B cell (primary cell): ENCODE data around the gene THBD. TPM values are rescaled to one million over a fixed set of nuclear protein-coding genes. Genes with fewer than 3 reads are reported as not detected.

Experiments
- ATAC-seq: fragments of 200-7000 bp; cut with Tn5 transposase; one replicate; pipeline ENCODE4 v1.10.0; 2021; ENCODE audit warnings: low read depth, mild to moderate bottlenecking, moderate number of reproducible peaks, moderate library complexity
- CTCF ChIA-PET: fragments of 350-600 bp; sonication (Branson Sonifier 250); formaldehyde crosslinking; loops from one replicate; lab custom pipeline; 2021; ENCODE audit warnings: antibody characterized with exemption, inconsistent platforms; lab: Charles Lee
- POLR2A ChIA-PET: fragments of 350-600 bp; sonication (Branson Sonifier 250); formaldehyde crosslinking; loops from one replicate; lab custom pipeline; 2021; ENCODE audit warnings: antibody characterized with exemption; lab: Charles Lee
- DNase-seq: peaks from one replicate; pipeline ENCODE4 v3.0.0; 2013
- H2AFZ ChIP-seq: 2 replicates; pipeline ENCODE4 v1.6.1; 2012; ENCODE audit warnings: mild to moderate bottlenecking, low read depth, low read length; ENCODE audit not compliant: insufficient read depth, poor library complexity, severe bottlenecking
- H3K27ac ChIP-seq, 2 donors: 1 replicate in 1 of 2; 2 replicates in 1 of 2; pipeline ENCODE4 v1.5.1; 2012 to 2013; ENCODE audit warnings: low read length in 2 of 2, mild to moderate bottlenecking in 2 of 2, moderate library complexity in 1 of 2
- H3K27me3 ChIP-seq, 4 experiments: fragments of 200-600 bp in 1 of 4; sonication (generic) in 1 of 4; replicated peaks in 1 of 4; 1 replicate in 2 of 4; 2 replicates in 2 of 4; pipeline versions ENCODE4 v1.6.1 to v1.7.0; 2013 to 2016; ENCODE audit warnings: low read length in 3 of 4, mild to moderate bottlenecking in 2 of 4, mixed read lengths in 1 of 4, moderate library complexity in 1 of 4; ENCODE audit not compliant: insufficient read depth in 4 of 4, control insufficient read depth in 3 of 4; ENCODE audit errors: control extremely low read depth in 1 of 4
- H3K36me3 ChIP-seq, 2 experiments: replicated peaks in 1 of 2; 1 replicate in 1 of 2; 2 replicates in 1 of 2; pipeline versions ENCODE4 v1.6.1 to v1.7.1; 2013; ENCODE audit warnings: low read length in 1 of 2; ENCODE audit not compliant: insufficient read depth in 2 of 2, control insufficient read depth in 1 of 2; ENCODE audit errors: control extremely low read depth in 1 of 2, extremely low read depth in 1 of 2
- H3K4me1 ChIP-seq, 2 donors: fragments of 200-600 bp in 1 of 2; sonication (generic) in 1 of 2; 1 replicate in 1 of 2; 2 replicates in 1 of 2; pipeline versions ENCODE4 v1.5.1 to v1.6.1; 2013 to 2017; ENCODE audit warnings: low read length in 2 of 2; ENCODE audit not compliant: control insufficient read depth in 2 of 2, insufficient read depth in 2 of 2
- H3K4me2 ChIP-seq: replicated peaks from 2 replicates; pipeline ENCODE3; 2012; ENCODE audit warnings: mild to moderate bottlenecking, low read depth, low read length; ENCODE audit not compliant: poor library complexity, severe bottlenecking
- H3K4me3 ChIP-seq, 5 experiments: fragments of 200-600 bp in 1 of 5; sonication (generic) in 1 of 5; 1 replicate in 3 of 5; 2 replicates in 2 of 5; pipeline versions ENCODE4 v1.5.1 to v1.7.0; 2011 to 2016; ENCODE audit warnings: low read length in 4 of 5, mild to moderate bottlenecking in 4 of 5, low read depth in 2 of 5, control low read depth in 1 of 5, moderate library complexity in 1 of 5; ENCODE audit not compliant: insufficient read depth in 1 of 5; ENCODE audit errors: control extremely low read depth in 1 of 5, extremely low read depth in 1 of 5
- H3K79me2 ChIP-seq: fragments of 200-600 bp; sonication (generic); one replicate; pipeline ENCODE4 v1.6.0; 2016; ENCODE audit warnings: low read length; ENCODE audit not compliant: control insufficient read depth, insufficient read depth
- H3K9ac ChIP-seq: fragments of 200-600 bp; sonication (generic); 2 replicates; pipeline ENCODE4 v1.6.1; 2017; ENCODE audit warnings: mild to moderate bottlenecking, low read length, moderate library complexity
- H3K9me3 ChIP-seq, 3 donors: one replicate each; pipeline versions ENCODE4 v1.6.1 to v1.7.1; 2013; ENCODE audit warnings: low read length in 2 of 3; ENCODE audit not compliant: control insufficient read depth in 2 of 3, insufficient read depth in 1 of 3; ENCODE audit errors: control extremely low read depth in 1 of 3
- H4K20me1 ChIP-seq: 2 replicates; pipeline ENCODE4 v1.6.0; 2012; ENCODE audit warnings: mild to moderate bottlenecking, low read length; ENCODE audit not compliant: insufficient read depth, control insufficient read depth, poor library complexity, severe bottlenecking
- H3K27ac Mint-ChIP-seq: one replicate; pipeline ENCODE4 v1.8.0; 2021; ENCODE audit warnings: mixed read lengths
- H3K27me3 Mint-ChIP-seq: one replicate; pipeline ENCODE4 v1.8.0; 2021; ENCODE audit warnings: mixed read lengths
- H3K4me1 Mint-ChIP-seq: one replicate; pipeline ENCODE4 v1.8.0; 2021; ENCODE audit warnings: mixed read lengths
- H3K4me3 Mint-ChIP-seq: one replicate; pipeline ENCODE4 v1.8.0; 2021; ENCODE audit warnings: mixed read lengths
- H3K9me3 Mint-ChIP-seq: one replicate; pipeline ENCODE4 v1.8.0; 2022; ENCODE audit warnings: mixed read lengths; ENCODE audit not compliant: insufficient read depth
- EZH2 ChIP-seq: IDR thresholded peaks from 2 replicates; pipeline ENCODE4 v1.6.1; 2012; ENCODE audit warnings: borderline replicate concordance, low read depth, mild to moderate bottlenecking, moderate library complexity, low read length; ENCODE audit not compliant: insufficient read depth, poor library complexity, severe bottlenecking
- WGBS: methylation state at CpG from one replicate; pipeline ENCODE4 v1.1.5; 2013; ENCODE audit warnings: missing lambda C conversion rate; ENCODE audit not compliant: insufficient coverage; 5-methylcytosine and 5-hydroxymethylcytosine counted together
- intact Hi-C: fragments of 100-400 bp; cut with micrococcal nuclease; formaldehyde crosslinking; loops from one replicate; pipeline ENCODE4 v1.10.0; 2022
- polyA plus RNA-seq: library from polyadenylated mRNA; depleted of rRNA; stranded (reverse); fragments of >200 nt; gene quantifications from 2 replicates; pipeline ENCODE4 v1.2.3, GENCODE V29; 2012
- total RNA-seq, 2 donors: library from RNA; stranded (reverse); fragments of 120-200 nt in 1 of 2; gene quantifications; 1 replicate in 1 of 2; 2 replicates in 1 of 2; pipeline versions ENCODE4 v1.2.3 to v1.2.4, GENCODE V29; 2013 to 2022
- TF ChIP-seq, protein P1 (sequence below): fragments of 200-600 bp; IDR thresholded peaks from one replicate; pipeline ENCODE4 v1.8.0; 2022; ENCODE audit warnings: antibody characterized with exemption, mild to moderate bottlenecking

The THBD gene
- total and polyA plus RNA-seq, 2 donors (not counting 1 experiment from before 2014, with no cell fraction given): 0.78 TPM; not detected in 1

DNA sequence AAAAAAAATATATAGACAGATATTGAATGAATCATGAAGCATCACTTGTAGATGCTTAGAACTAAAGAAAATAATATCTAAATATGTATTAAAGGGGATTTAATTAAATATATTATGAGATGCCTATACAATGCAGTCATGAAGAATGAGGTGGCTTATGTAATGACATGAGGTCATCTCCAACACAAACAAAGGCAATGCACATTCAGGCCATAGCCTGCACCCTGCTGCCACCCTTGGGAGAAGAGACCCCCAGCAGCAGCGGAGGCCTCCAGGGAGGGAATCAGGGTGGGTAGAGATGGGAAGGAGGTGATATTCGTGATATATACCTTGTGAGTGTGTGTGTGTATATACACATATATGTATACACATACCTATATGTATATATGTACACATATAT is 40.8 kb downstream of the THBD start:
- no peak overlapping the region for H3K27ac Mint-ChIP-seq
- no peak for ATAC-seq

DNA sequence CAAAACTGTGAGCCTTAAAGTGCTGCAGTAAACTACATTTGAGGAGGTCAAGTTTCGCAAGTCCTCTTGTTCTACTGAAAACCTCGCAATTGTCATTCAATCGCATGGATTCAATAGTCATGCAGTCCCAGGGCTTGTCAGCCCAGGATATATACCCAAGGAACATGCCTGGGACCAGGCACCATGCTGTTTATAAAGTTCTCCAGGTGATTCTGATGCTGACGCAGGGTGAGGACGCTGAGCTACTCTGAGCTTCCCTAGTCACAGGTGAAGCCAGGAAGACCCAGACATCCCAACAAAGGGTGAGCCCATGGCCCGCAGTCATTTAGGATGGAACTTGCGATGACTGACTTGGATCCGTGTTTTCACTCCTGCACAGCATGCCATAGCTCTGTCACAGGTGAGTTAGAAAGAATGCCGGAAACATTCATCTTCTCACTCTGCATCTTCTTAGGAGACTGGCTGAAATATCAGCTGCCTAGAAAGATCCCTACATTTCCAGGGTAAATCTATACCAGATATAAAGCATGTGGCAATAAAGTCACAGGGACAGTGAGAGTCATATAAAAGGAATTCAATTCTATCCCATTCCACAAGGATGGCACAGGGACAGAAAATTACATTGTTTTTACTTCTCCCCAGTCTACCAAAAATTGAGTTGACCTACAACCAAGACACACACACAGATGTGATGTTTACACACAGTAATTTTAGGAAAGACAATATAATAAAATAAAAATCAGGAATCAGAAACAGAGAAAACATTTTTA is 41.4 kb downstream of the THBD start:
- CTCF ChIA-PET: no interaction called here
- H4K20me1 ChIP-seq: no peaks in the 10 kb centered on the region
- no peaks in the 10 kb centered on the region for H3K4me1 Mint-ChIP-seq
- no peak for ATAC-seq
- no peaks in the 10 kb centered on the region for H3K79me2 ChIP-seq
- no peaks in the 10 kb centered on the region for H3K9me3 ChIP-seq
- peaks cover 7% of the 10 kb centered on the region for H3K27me3 Mint-ChIP-seq
- no peaks in the 10 kb centered on the region for H3K36me3 ChIP-seq
- H3K4me1 ChIP-seq: no peaks in the 10 kb centered on the region
- H3K4me2 ChIP-seq: no peak overlapping the region
- no peak overlapping the region for H3K4me3 ChIP-seq
- H3K4me3 Mint-ChIP-seq: no peak overlapping the region
- POLR2A ChIA-PET: no interaction called here
- no peak overlapping the region for H3K9ac ChIP-seq
- no peaks in the 10 kb centered on the region for H3K9me3 Mint-ChIP-seq
- no peak overlapping the region for H3K27ac ChIP-seq
- TF ChIP-seq EZH2: no peak
- TF ChIP-seq, protein P1, sequence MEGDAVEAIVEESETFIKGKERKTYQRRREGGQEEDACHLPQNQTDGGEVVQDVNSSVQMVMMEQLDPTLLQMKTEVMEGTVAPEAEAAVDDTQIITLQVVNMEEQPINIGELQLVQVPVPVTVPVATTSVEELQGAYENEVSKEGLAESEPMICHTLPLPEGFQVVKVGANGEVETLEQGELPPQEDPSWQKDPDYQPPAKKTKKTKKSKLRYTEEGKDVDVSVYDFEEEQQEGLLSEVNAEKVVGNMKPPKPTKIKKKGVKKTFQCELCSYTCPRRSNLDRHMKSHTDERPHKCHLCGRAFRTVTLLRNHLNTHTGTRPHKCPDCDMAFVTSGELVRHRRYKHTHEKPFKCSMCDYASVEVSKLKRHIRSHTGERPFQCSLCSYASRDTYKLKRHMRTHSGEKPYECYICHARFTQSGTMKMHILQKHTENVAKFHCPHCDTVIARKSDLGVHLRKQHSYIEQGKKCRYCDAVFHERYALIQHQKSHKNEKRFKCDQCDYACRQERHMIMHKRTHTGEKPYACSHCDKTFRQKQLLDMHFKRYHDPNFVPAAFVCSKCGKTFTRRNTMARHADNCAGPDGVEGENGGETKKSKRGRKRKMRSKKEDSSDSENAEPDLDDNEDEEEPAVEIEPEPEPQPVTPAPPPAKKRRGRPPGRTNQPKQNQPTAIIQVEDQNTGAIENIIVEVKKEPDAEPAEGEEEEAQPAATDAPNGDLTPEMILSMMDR: no peak
- WGBS: 90% methylated on average over 8 of the region's 9 CpGs
- intact Hi-C loops: no loop called here
- no peak for DNase-seq
- no peak overlapping the region for H3K27ac Mint-ChIP-seq
- H2AFZ ChIP-seq: no peak overlapping the region
- H3K27me3 ChIP-seq: no peaks in the 10 kb centered on the region

More for the DNA sequence above, 40.8 kb downstream of the THBD start:
- Mint-ChIP-seq H3K27me3 (peaks cover 7% of the 10 kb centered on the region), H3K9me3 (no peaks in the 10 kb centered on the region), H3K4me1 (no peaks in the 10 kb centered on the region), H3K4me3 (no peak overlapping the region)
- ChIA-PET POLR2A (no interaction called here), CTCF (no interaction called here)
- H3K9me3 ChIP-seq: no peaks in the 10 kb centered on the region
- H3K27ac ChIP-seq: no peak overlapping the region
- no peaks in the 10 kb centered on the region for H4K20me1 ChIP-seq
- H3K4me3 ChIP-seq: no peak overlapping the region
- TF ChIP-seq, protein P1: no peak
- no peak for TF ChIP-seq EZH2
- no peak overlapping the region for H2AFZ ChIP-seq
- no peaks in the 10 kb centered on the region for H3K36me3 ChIP-seq
- WGBS: no CpG with 5 or more reads among the region's 2 CpGs
- no peaks in the 10 kb centered on the region for H3K4me1 ChIP-seq
- intact Hi-C loops: no loop called here
- H3K4me2 ChIP-seq: no peak overlapping the region
- no peak for DNase-seq
- H3K79me2 ChIP-seq: no peaks in the 10 kb centered on the region
- no peaks in the 10 kb centered on the region for H3K27me3 ChIP-seq
- no peak overlapping the region for H3K9ac ChIP-seq
